ENCODE data around the gene MAST3. TPM values are rescaled to one million over a fixed set of nuclear protein-coding genes. Genes with fewer than 3 reads are reported as not detected.

The MAST3 gene
- total and polyA plus RNA-seq, 2 donors (not counting 3 experiments of a cell fraction or from before 2014, with no cell fraction given): 1.5 to 2.7 TPM

DNA sequence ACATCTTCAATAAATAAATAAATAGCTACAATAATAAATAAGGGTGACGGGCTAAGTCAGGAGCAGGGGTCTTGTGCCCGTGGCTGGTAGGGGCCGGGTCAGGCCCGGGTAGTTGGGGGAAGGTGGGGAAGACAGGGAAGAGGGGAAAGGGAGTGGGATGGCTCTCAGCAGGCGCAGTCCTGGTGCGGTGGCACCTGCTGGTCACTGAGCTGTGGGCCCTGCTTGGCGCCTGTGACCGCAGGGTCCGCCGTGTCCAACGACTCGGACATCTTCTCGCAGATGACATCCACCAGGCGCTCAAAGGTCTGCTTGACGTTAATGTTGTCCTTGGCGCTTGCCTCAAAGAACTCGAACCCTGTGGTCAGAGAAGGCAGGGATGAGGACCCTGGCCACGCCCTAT lies 99.7 kb downstream of the MAST3 start:
- BruUV-seq (replicated peaks): no TSS peak
- Histone ChIP-seq H2AFZ (ENCODE audit: low read depth, low read length) (no peak overlapping the region), H3K9me3 (replicated peaks; ENCODE audit: control insufficient read depth, insufficient read depth, low read length) (no peaks in the 10 kb centered on the region), H3K9ac (replicated peaks; ENCODE audit: extremely low read depth, insufficient read depth, low read length) (no peak overlapping the region), H3K27me3 (ENCODE audit: control insufficient read depth in 2 of 2, insufficient read depth in 2 of 2, low read length in 2 of 2) (no peaks in the 10 kb centered on the region), H3K4me2 (ENCODE audit: insufficient read depth, low read length) (no peak overlapping the region), H3K79me2 (ENCODE audit: control insufficient read depth, insufficient read depth, low read length) (no peaks in the 10 kb centered on the region), H3K36me3 (ENCODE audit: control insufficient read depth in 2 of 2, extremely low read depth in 1 of 2, insufficient read depth in 2 of 2, low read length in 2 of 2) (peaks cover 0 to 6% of the 10 kb centered on the region in 2 experiments), H4K20me1 (replicated peaks; ENCODE audit: control insufficient read depth, extremely low read depth, insufficient read depth, low read length) (no peaks in the 10 kb centered on the region), H3K4me1 (ENCODE audit: control insufficient read depth, extremely low read depth, insufficient read depth, low read length) (peaks cover 11% of the 10 kb centered on the region), H3K27ac (ENCODE audit: insufficient read depth, low read depth, low read length) (no peak overlapping the region), H3K4me3 (replicated peaks in 1 of 3; ENCODE audit: insufficient read depth in 1 of 3, low read depth in 1 of 3, low read length in 3 of 3) (no peak overlapping the region), H3K9me1 (replicated peaks; ENCODE audit: control insufficient read depth, extremely low read depth, insufficient read depth, low read length) (no peaks in the 10 kb centered on the region)
- POLR2A ChIA-PET: interaction anchor here (2.0 kb wide), 1 partner anchor 84 kb away, joined by 6 read pairs; the partner anchor contains the start of gene JUND
- CTCF ChIA-PET: interaction anchor here (0.6 to 1.5 kb wide), 5 partner anchors 11 to 870 kb away, joined by 3 to 5 read pairs (median 3); no protein-coding TSS in a partner anchor
- TF ChIP-seq, protein P1, sequence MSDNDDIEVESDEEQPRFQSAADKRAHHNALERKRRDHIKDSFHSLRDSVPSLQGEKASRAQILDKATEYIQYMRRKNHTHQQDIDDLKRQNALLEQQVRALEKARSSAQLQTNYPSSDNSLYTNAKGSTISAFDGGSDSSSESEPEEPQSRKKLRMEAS (IDR thresholded peaks at IDR 0.05; ENCODE audit: insufficient read depth, insufficient read length): no peak
- TF ChIP-seq GATA2 (IDR thresholded peaks at IDR 0.05; ENCODE audit: insufficient read depth, insufficient read length, low read depth, low read length) (no peak), FOS (IDR thresholded peaks at IDR 0.05; ENCODE audit: borderline replicate concordance, insufficient read depth, low read length) (no peak), JUN (IDR thresholded peaks at IDR 0.05; ENCODE audit: borderline replicate concordance, insufficient read depth, insufficient read length, low read depth) (no peak), EZH2 (IDR thresholded peaks at IDR 0.05; ENCODE audit: borderline replicate concordance, low read depth, low read length, severe bottlenecking) (no peak), MYC (IDR thresholded peaks at IDR 0.05; ENCODE audit: low read depth, low read length) (no peak), POLR2A (IDR thresholded peaks at IDR 0.05; ENCODE audit: low read depth, low read length) (no peak), POLR2AphosphoS5 (IDR thresholded peaks at IDR 0.05; ENCODE audit: insufficient read depth, low read depth, low read length) (no peak)
- TF ChIP-seq, protein P2, sequence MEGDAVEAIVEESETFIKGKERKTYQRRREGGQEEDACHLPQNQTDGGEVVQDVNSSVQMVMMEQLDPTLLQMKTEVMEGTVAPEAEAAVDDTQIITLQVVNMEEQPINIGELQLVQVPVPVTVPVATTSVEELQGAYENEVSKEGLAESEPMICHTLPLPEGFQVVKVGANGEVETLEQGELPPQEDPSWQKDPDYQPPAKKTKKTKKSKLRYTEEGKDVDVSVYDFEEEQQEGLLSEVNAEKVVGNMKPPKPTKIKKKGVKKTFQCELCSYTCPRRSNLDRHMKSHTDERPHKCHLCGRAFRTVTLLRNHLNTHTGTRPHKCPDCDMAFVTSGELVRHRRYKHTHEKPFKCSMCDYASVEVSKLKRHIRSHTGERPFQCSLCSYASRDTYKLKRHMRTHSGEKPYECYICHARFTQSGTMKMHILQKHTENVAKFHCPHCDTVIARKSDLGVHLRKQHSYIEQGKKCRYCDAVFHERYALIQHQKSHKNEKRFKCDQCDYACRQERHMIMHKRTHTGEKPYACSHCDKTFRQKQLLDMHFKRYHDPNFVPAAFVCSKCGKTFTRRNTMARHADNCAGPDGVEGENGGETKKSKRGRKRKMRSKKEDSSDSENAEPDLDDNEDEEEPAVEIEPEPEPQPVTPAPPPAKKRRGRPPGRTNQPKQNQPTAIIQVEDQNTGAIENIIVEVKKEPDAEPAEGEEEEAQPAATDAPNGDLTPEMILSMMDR (IDR thresholded peaks at IDR 0.05; ENCODE audit: extremely low read depth in 1 of 2, insufficient read depth in 1 of 2, low read depth in 1 of 2, low read length in 2 of 2): no peak
- DNase-seq (ENCODE audit: low read depth, low spot score): no peak
- dilution Hi-C loops (cut with MboI; ENCODE audit: extremely low pct_ligation_motif_present, low sequenced_read_pairs): no loop called here
- FAIRE-seq: no peak
- intact Hi-C loops (cut with micrococcal nuclease): no loop called here

Data from endothelial cell of umbilical vein (primary cell).